HG02870 (cell line): ENCODE results near the gene ZNF358.
"Not testable (repeated sequence)": the region's sequence is repeated elsewhere in the genome, so short reads cannot be mapped to it uniquely, and the experiment has no call there.

Experiments used
- ATAC-seq: cut with Tn5 transposase; IDR thresholded peaks from one replicate; pipeline ENCODE4 v1.9.1; 2021; ENCODE audit warnings: mild to moderate bottlenecking, moderate library complexity; ENCODE audit not compliant: unreplicated experiment

Gene ZNF358

DNA sequence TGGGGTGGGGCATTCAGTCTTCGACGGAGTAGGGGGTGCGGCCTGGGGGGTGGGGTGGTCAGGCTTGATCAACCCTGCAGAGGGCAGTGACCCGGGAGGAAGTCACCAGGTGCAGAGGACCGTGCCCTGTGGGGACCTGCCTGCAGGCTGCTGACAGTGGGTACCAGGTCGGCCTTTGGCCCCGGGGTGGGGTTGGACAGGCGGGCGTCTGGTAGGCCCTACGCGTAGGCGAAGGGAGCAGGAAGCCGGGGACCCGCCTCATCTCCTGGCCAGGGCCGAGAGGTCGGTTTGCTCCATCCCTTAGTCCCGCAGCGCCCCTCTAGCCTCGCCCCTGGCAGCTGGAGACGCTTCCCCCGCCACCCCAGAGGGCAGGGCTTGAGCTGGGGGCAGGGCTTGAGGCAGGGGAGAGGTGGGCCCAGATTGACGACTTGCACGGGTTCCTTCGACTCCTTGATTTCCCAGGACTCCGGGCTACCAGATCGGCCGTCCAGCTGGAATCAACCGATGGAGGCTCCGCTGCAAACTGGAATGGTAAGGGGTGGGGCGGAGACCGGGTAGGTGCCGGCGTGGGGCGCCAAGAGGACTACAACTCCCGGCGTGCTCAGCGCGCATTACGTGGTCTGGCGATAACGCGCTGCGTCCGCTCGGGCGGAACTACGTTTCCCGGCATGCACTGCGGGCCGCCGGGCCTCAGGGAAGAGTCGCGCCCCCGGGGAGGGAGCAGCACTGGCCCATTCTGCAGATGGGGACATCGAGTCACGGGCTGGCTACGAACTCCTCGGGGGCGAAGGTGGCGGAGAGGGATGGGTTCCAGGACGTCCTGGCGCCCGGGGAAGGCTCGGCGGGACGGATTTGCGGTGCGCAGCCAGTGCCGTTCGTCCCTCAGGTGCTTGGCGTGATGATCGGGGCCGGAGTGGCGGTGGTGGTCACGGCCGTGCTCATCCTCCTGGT lies 19.4 kb downstream of the ZNF358 start, which contains the start of gene PNPLA6:
Gene PNPLA6 (plus strand): TSS at position 671 of the 951 bp plus-strand sequence. CDS start 72 bp downstream, at position 743.
- ATAC-seq, result peak; percentile 61

- ATAC-seq, result no peak
These were observed 20.2 kb downstream of the ZNF358 start for GRCh38 chr19:7535998-7536695.

GRCh38 chr19:7538990-7539389 lies 23.1 kb downstream of the ZNF358 start:
- not testable (repeated sequence) for ATAC-seq

DNA sequence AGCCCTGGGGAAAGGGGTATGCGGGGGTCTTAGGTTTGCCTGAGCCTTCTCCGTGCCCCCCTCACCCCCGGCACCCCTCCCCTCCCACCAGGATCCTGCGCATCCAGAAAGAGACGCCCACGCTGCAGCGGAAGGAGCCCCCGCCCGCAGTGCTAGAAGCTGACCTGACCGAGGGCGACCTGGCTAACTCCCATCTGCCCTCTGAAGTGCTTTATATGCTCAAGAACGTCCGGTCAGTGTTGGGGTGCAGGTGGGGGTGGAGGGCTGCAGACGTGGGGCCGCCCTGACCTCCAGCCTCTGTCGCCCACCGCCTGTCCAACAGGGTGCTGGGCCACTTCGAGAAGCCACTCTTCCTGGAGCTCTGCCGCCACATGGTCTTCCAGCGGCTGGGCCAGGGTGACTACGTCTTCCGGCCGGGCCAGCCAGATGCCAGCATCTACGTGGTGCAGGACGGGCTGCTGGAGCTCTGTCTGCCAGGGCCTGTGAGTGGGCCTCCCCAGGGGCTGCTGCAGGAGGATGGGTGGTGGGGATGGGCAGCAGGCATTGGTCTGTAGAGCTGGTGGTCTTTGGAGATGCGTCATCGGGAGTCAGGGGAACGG lies 24.0 kb downstream of the ZNF358 start:
- ATAC-seq, result no peak

- no peak for ATAC-seq
These were observed 25.0 kb downstream of the ZNF358 start for GRCh38 chr19:7540761-7541474.

GRCh38 chr19:7541475-7541824 lies 25.5 kb downstream of the ZNF358 start:
- no peak for ATAC-seq

GRCh38 chr19:7541828-7542443 lies 26.0 kb downstream of the ZNF358 start:
- ATAC-seq, result no peak

DNA sequence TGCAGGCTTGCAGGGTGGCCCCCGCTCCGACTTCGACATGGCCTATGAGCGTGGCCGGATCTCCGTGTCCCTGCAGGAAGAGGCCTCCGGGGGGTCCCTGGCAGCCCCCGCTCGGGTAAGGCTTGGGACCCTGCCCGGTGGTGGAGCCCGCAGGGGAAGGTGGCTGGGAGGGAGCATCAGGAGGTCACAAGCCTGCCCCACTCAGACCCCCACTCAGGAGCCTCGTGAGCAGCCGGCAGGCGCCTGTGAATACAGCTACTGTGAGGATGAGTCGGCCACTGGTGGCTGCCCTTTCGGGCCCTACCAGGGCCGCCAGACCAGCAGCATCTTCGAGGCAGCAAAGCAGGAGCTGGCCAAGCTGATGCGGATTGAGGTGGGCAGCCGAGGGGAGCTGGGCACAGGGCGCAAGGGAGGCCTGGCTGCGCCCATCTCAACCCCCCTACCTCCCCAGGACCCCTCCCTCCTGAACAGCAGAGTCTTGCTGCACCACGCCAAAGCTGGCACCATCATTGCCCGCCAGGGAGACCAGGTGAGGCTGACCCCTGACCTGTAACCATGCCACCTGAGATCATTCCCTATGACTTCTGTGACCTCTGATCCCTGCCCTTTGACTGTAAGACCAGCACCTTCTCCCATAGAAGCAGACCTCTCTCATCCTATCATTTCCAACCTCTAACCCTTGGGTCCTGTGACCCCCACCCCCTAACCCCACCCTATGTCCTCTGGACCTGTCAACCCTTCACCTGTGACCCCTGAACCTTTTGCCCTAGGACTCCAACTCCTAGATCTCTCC lies 26.8 kb downstream of the ZNF358 start:
- ATAC-seq, result no peak

GRCh38 chr19:7544626-7545025 lies 28.7 kb downstream of the ZNF358 start:
- no peak for ATAC-seq

DNA sequence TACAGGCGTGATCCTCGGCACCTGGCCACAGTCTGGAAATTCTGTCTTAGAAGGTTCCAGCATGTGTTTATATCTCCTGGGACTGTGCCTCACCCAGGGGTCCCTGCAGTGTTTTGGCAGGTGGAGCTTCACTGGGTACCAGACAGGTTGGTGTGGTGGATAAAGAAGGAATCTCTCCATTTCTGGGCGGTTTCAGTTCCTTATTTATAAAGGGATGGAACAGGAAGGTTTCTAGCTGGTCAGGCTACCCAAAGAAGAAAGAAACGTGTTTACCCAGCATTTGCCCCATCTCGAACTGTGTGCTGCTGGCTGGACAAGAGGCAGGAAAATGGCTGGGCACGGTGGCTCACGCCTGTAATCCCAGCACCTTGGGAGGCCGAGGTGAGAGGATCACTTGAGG lies 29.4 kb downstream of the ZNF358 start:
- ATAC-seq, result no peak

GRCh38 chr19:7545904-7546303 lies 30.0 kb downstream of the ZNF358 start:
- ATAC-seq, result no peak

- ATAC-seq, result no peak
These were observed 31.3 kb downstream of the ZNF358 start for GRCh38 chr19:7547159-7547558.

- no peak for ATAC-seq
These were observed 33.7 kb downstream of the ZNF358 start for GRCh38 chr19:7549429-7550148.

DNA sequence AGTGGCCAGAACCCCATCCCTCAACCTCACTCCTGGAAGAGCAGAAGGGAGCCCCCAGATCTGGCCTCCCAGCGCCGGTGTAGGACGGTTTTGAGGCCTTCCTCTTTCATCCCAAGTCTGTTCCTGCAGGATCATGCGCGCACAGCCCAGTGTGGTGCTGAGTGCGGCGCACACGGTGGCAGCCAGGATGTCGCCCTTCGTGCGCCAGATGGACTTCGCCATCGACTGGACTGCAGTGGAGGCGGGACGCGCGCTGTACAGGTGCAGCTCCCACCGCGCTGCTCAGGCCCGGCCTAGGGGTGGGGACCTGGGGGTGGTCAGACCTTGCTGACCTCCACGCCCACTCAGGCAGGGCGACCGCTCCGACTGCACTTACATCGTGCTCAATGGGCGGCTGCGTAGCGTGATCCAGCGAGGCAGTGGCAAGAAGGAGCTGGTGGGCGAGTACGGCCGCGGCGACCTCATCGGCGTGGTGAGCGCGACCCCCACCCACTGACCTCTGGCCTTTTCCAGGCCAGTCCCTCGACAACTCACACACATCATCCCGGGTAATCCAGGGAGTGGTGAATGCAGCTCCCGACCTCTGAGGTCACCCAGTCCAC lies 34.4 kb downstream of the ZNF358 start:
- ATAC-seq, result no peak

DNA sequence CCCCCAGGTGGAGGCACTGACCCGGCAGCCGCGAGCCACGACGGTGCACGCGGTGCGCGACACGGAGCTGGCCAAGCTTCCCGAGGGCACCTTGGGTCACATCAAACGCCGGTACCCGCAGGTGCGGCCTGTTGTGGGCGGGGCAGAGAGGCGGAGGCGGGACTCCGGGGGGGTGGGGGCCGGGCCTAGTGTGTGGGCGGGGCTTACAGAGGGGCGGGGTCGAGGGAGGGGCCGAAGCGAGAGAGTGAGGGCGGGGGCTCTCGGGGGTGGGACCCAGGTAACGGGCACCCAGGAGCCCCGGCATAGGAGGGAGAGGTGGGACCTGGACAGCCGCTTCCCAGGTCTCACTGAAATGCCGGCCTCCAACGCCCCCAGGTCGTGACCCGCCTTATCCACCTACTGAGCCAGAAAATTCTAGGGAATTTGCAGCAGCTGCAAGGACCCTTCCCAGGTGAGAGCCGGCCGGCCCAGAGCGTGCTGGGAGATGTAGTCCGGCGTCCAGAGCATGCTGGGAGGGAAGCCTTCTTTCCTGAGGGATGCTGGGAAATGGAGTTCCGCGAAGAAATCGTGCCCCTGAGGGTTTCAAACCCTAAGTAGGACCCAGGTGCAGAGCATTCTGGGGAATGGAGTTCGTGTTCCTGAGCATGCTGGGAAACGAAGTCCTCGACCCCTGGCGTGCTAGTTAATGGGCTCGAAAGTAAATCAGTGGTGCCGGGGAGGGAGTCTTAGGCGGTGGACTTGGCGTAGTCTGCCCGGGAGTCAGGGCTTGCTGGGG lies 35.3 kb downstream of the ZNF358 start:
- no peak for ATAC-seq

DNA sequence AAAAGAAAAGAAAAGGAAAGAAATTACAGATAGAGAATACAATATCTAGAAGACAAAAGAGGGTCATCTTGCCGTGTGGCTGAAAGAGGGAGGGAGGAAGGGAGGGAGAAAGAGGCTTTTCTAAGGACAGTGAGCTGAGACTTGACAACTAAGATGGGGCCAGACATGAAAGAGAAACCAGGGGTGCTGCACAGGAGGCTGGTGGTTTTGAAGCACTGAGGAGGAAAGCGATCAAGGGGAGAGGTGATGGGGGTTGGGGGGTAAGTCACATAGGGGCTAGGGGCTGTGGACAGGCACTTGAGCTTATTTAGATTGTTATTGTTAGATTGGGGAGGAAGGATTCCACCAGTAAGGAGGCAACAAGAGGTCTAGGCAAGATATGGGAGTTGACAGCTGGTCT lies 36.9 kb downstream of the ZNF358 start:
- no peak for ATAC-seq

GRCh38 chr19:7554565-7554964 lies 38.7 kb downstream of the ZNF358 start:
- ATAC-seq, result no peak
